VCaP (cell line): Measurements from ENCODE around the gene MICALL2.

Experiments used
- H3K27ac ChIP-seq: fragments of 450-650 bp; 2 replicates; pipeline ENCODE4 v1.5.1; 2017
- TF ChIP-seq, protein P1 (sequence below): fragments of 450-650 bp; conservative IDR thresholded peaks from 2 replicates; pipeline ENCODE4 v1.5.1; 2017; ENCODE audit warnings: mild to moderate bottlenecking, moderate library complexity

MICALL2 gene

DNA sequence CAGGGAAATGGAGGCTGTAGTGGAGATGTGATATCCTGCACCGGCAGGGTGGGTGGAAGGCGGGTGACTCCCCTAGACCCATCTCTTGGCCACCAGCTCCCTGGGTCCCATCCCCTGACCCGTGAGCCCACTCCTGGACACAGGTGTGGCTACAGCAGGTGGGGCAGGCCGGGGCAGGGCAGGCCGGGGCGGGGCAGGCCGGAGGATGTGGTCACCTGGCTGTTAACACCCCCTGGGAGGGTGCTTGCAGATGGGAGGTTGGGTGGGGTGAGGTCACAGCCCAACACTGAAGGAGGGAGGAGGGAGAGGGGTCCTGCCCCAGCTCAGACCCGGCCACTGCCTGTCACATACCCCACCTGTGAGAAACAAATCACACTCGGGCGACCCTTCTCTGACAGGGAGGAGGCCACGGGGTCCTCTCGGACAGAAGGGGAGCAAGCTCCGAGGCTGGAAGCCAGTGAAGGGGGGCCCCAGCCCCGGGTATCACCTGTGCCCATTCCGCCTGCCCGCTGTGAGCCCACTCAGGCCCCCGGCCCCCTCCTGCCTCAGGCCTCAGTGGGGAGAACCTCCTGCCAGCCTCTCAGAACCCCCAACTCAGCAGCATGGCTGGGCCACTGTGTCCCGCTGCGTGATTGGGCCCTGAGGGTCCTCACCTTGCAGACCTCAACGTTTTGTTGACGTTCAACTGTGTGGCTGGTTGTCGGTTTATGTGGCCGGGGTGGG, 74.0 kb downstream of the MICALL2 start:
- TF ChIP-seq, protein P1, sequence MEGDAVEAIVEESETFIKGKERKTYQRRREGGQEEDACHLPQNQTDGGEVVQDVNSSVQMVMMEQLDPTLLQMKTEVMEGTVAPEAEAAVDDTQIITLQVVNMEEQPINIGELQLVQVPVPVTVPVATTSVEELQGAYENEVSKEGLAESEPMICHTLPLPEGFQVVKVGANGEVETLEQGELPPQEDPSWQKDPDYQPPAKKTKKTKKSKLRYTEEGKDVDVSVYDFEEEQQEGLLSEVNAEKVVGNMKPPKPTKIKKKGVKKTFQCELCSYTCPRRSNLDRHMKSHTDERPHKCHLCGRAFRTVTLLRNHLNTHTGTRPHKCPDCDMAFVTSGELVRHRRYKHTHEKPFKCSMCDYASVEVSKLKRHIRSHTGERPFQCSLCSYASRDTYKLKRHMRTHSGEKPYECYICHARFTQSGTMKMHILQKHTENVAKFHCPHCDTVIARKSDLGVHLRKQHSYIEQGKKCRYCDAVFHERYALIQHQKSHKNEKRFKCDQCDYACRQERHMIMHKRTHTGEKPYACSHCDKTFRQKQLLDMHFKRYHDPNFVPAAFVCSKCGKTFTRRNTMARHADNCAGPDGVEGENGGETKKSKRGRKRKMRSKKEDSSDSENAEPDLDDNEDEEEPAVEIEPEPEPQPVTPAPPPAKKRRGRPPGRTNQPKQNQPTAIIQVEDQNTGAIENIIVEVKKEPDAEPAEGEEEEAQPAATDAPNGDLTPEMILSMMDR: no peak
- H3K27ac ChIP-seq: no peak overlapping the region
